GM18526 (cell line): ENCODE data around the gene SESN1.

Experiments
- POLR2A ChIP-seq: IDR thresholded peaks from 3 replicates; pipeline ENCODE4 v1.6.1; 2011; ENCODE audit not compliant: insufficient read length; ENCODE audit errors: extremely low read depth

The SESN1 gene

DNA sequence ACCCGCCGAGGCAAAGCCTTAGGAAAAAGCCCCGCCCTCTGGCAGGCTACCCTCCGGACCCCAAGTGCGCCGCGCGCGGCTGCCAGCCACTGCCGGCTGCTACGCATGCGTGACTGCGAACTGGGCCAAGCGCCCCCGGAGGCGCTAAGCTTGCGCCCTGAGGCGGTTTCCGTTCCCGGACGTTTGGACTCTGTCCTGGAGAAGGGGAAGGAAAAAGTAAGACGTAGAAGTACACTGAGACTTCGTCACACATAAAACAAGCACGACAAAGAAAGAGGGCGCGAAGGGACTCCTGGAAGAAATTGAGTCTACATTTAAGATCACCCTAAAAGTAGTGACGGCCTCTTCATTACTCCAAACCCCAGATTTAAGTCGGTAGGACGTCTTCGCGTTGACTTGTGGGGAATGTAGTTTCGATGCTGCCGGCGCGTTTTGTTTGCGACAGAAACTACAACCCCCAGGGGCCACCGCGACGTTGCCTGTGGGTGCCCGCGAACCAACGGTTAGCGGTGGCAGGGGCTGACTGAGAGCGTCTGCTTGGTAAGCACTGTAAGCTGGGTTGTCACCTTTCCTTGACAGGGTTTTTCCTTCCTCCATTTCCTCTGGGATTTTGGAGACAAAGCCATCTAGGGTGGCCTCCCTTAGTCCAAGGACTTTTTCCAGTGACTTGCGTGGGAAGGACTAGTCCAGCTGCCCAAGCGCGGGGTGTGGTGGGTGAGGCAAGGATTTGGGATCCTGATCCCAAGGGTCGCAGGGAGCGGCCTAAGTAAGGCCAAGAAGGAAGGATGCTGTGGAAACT, 589 bp upstream of the SESN1 start, which contains the start of gene CEP57L1:
CEP57L1 (plus strand) TSS at position 472 of the 799 bp plus-strand sequence. CDS start 49,715 bp downstream, outside the sequence.
- peak; percentile 45 for TF ChIP-seq POLR2A

GRCh38 chr6:109093732-109094415, 772 bp downstream of the SESN1 start:
- TF ChIP-seq POLR2A, result no peak

DNA sequence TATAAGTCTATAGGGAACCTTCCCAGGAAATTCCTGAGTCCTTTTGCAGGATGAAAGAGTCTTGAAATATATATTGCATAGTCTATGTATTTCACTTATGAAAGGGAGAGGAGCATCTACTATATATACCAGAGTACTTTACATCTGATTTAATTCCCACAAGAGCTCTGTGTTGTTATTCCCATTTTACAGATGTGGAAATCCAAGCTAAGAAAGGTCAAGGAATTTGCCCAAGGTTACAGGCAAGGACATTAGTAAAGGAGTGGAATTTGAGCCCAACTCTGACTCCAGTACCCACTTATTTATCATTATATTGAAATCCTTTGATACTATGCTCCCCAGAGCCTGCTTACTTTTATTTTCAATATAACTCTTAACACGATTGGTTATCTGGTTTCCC, 2.6 kb downstream of the SESN1 start:
- no peak for TF ChIP-seq POLR2A

DNA sequence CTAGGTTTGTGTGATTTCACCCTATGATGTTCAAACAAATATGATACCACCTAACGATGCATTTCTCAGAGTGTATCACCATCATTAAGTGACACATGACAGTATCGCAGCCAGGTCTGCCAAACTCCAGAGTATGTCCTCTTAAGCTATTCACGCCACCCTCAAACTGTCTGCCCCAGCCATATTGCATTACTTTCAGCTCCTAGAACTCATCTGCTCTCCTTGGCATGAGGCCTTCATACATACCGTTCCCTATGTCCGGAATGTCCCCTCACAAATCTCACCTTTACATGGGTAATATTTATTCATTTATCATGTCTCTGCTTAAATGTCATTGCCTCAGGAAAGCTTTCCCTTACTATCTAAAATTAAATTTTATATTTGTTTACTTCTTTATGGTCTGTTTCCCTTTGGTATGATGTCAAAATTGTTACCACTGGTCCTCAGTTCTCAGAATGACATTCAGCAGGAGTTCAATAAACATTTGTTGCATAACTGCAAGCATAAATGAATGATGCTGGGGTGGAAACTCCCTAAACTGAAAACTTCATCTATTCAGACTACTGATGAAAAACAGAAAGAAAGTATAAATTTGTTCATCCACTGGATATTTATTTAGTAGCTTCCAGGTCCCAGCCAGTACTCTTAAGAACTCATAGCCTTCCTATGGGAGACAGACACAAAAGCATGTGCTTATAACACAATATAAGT, 3.2 kb downstream of the SESN1 start:
- no peak for TF ChIP-seq POLR2A

DNA sequence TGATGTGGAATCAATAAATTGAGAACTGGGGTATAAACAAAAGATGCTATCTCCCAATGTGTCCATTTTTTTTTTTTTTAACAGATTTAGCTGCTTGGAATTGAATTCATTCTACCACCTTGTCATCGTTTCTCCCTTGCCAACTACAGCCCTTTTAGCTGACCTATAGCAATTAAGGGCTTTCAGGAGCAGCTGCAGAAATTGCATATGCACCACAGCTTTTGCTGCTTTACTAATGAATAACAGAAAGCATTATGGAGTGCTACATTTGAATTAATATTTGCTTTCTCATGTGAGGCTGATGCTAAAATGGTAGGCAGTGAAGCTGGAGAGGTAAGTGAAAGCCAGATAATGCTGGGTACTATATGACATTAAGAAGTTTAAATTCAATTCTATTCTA, 5.7 kb downstream of the SESN1 start:
- TF ChIP-seq POLR2A, result no peak

- TF ChIP-seq POLR2A, result no peak
Observed at GRCh38 chr6:109087661-109088264, 6.9 kb downstream of the SESN1 start.

GRCh38 chr6:109083657-109084056, 11.0 kb downstream of the SESN1 start:
- TF ChIP-seq POLR2A, result no peak

- TF ChIP-seq POLR2A, result no peak
Observed at GRCh38 chr6:109082188-109082577, 12.5 kb downstream of the SESN1 start.

GRCh38 chr6:109081516-109082187, 13.0 kb downstream of the SESN1 start:
- TF ChIP-seq POLR2A, result no peak

- TF ChIP-seq POLR2A, result no peak
Observed at GRCh38 chr6:109081026-109081425, 13.6 kb downstream of the SESN1 start.

GRCh38 chr6:109079981-109080380, 14.7 kb downstream of the SESN1 start:
- no peak for TF ChIP-seq POLR2A

GRCh38 chr6:109076377-109076776, 18.3 kb downstream of the SESN1 start:
- no peak for TF ChIP-seq POLR2A

DNA sequence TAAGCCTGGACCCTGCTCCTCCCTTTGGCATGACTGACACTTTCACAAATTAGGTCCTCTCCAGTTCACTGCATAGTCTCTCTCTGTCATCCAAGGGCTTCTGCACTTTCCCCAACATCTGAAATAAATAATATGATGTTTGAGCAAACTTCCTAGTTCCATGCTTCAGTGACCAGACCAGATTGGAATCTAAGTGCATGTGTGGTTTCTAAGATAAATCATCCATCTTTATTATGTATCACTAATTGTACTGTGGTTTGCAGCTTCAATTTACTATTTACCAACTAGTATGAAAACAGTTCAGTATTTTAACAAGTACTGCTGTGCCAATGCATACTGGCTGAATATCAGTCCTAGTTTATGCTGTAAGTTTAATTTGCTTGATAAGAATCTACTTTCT, 18.7 kb downstream of the SESN1 start:
- no peak for TF ChIP-seq POLR2A

GRCh38 chr6:109074133-109074415, 20.6 kb downstream of the SESN1 start:
- no peak for TF ChIP-seq POLR2A
